Chondrocyte (in vitro differentiated cells): Measurements from ENCODE around the gene MISP. TPM values are rescaled to one million over a fixed set of nuclear protein-coding genes. Genes with fewer than 3 reads are reported as not detected.

Experiments
- DNase-seq: peaks from one replicate; pipeline ENCODE4 v3.0.0; 2021; ENCODE audit warnings: mixed read lengths, low spot score
- H3K27ac Mint-ChIP-seq: one replicate; pipeline ENCODE4 v1.8.0; 2021; ENCODE audit warnings: mild to moderate bottlenecking, moderate library complexity, mixed read lengths; ENCODE audit not compliant: unreplicated experiment
- H3K27me3 Mint-ChIP-seq: 2 replicates; pipeline ENCODE4 v1.8.0; 2021; ENCODE audit warnings: low read depth, mixed read lengths
- H3K36me3 Mint-ChIP-seq: 2 replicates; pipeline ENCODE4 v1.8.0; 2021; ENCODE audit warnings: low read depth, mixed read lengths
- H3K4me1 Mint-ChIP-seq: 2 replicates; pipeline ENCODE4 v1.8.0; 2021; ENCODE audit warnings: low read depth, mild to moderate bottlenecking, mixed read lengths
- H3K4me3 Mint-ChIP-seq: one replicate; pipeline ENCODE4 v1.8.0; 2021; ENCODE audit warnings: mild to moderate bottlenecking, moderate library complexity, mixed read lengths; ENCODE audit not compliant: unreplicated experiment
- H3K9me3 Mint-ChIP-seq: 2 replicates; pipeline ENCODE4 v1.8.0; 2021; ENCODE audit warnings: low read depth, mixed read lengths
- total RNA-seq: library from RNA; stranded (reverse); gene quantifications from 3 replicates; pipeline ENCODE4 v1.2.1, GENCODE V29; 2021
- TF ChIP-seq, protein P1 (sequence below): fragments of 200-600 bp; sonication (generic); IDR thresholded peaks from 2 replicates; pipeline ENCODE4 v1.5.0; 2021; ENCODE audit warnings: antibody characterized with exemption, mild to moderate bottlenecking, moderate library complexity

MISP gene
- total RNA-seq, 1 donor from 2014 or later = 1.5 TPM

DNA sequence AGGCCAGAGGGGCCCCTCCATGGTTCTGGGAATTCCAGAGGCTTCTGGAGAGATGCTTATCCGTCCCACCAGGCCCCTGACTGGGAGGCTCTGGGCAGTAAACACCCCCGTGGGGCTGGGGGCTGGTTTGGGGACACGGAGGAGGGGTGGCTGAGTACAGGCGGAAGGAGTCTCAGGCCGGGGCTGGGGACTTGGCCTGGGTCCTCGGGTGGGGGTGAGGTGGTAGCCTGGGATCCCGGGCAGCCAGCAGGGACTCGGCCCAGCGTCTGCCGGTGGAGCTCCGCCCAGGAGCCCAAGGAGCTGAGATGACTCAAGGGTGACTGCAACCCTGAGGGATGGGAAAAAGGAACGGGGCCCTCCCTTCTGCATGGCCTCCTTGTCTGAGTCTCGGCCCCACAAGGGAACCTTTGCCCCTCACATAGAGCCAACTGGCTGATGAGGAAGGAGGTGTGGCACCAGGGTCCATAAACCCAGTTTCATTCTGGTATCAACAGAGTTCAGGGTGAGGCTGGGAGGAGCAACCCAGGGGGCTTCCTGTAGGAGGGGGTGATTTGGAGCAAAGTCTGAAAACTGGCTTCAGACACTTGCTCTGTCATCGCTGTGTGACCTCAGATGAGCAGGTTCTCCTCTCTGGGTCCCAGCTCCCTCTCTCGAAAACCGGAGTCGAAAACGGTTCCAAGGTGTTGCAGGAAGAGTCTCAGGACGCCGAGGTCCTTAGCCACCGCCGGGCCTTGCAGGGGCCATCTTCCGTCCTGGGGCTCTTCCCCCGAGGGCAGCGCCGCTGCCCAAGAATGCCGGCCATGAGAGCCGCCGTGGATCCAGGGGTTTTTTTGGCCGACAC, 809 bp downstream of the MISP start:
- no peaks in the 10 kb centered on the region for H3K27me3 Mint-ChIP-seq
- H3K36me3 Mint-ChIP-seq = no peaks in the 10 kb centered on the region
- no peak for DNase-seq
- peak overlapping the region; percentile 96 for H3K27ac Mint-ChIP-seq
- peaks cover 22% of the 10 kb centered on the region for H3K4me1 Mint-ChIP-seq
- TF ChIP-seq, protein P1, sequence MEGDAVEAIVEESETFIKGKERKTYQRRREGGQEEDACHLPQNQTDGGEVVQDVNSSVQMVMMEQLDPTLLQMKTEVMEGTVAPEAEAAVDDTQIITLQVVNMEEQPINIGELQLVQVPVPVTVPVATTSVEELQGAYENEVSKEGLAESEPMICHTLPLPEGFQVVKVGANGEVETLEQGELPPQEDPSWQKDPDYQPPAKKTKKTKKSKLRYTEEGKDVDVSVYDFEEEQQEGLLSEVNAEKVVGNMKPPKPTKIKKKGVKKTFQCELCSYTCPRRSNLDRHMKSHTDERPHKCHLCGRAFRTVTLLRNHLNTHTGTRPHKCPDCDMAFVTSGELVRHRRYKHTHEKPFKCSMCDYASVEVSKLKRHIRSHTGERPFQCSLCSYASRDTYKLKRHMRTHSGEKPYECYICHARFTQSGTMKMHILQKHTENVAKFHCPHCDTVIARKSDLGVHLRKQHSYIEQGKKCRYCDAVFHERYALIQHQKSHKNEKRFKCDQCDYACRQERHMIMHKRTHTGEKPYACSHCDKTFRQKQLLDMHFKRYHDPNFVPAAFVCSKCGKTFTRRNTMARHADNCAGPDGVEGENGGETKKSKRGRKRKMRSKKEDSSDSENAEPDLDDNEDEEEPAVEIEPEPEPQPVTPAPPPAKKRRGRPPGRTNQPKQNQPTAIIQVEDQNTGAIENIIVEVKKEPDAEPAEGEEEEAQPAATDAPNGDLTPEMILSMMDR = no peak
- no peak overlapping the region for H3K4me3 Mint-ChIP-seq
- no peaks in the 10 kb centered on the region for H3K9me3 Mint-ChIP-seq

DNA sequence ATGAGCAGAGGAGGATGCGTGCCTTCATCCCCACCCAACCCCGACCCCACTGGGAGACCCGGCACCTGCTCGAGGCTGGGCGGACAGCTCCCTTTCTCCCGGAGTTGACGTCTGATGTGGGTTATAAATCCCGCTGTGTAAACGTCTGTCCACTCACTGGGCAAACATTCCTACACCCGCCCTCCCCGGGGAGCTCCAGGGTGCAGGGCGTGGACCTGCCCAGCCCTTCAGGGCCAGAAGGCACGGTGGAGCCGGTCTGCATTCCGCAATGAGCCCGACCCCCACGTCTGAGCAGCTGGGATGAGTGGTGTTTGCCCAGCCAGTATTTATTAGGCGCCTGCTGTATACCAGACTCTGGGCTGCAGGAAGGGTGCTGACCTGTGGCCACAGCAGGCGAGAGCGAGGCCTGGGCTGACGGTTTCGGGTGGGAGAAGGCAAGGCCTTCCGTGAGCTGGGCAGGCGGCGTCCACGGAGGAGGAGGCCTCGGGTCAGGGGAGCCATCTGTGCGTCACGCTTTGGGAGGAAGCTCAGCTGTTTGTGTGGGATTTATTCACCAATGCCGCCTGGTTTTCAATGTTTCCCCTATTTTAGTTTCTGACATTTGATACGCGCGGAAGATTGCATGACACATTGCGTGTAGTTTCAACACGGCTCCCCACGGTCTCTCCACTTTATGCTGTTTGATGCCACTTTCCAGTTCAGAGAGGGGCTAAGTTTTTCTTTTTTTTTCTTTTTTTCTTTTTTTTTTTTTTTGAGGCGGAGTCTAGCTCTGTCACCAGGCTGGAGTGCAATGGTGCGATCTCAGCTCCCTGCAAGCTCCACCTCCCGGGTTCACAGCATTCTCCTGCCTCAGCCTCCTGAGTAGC, 2.0 kb downstream of the MISP start:
- Mint-ChIP-seq H3K36me3 (no peaks in the 10 kb centered on the region), H3K4me1 (peaks cover 22% of the 10 kb centered on the region), H3K27ac (peak overlapping the region; percentile 96), H3K9me3 (no peaks in the 10 kb centered on the region), H3K4me3 (peak overlapping the region; percentile 48), H3K27me3 (no peaks in the 10 kb centered on the region)
- no peak for DNase-seq
- TF ChIP-seq, protein P1 = no peak

GRCh38 chr19:754530-754929, 3.6 kb downstream of the MISP start:
- H3K36me3 Mint-ChIP-seq = peaks cover under 1% of the 10 kb centered on the region
- H3K9me3 Mint-ChIP-seq = peaks cover 2% of the 10 kb centered on the region
- H3K27me3 Mint-ChIP-seq = no peaks in the 10 kb centered on the region
- TF ChIP-seq, protein P1 = no peak
- H3K4me3 Mint-ChIP-seq = no peak overlapping the region
- no peak for DNase-seq
- peaks cover 22% of the 10 kb centered on the region for H3K4me1 Mint-ChIP-seq
- H3K27ac Mint-ChIP-seq = no peak overlapping the region

DNA sequence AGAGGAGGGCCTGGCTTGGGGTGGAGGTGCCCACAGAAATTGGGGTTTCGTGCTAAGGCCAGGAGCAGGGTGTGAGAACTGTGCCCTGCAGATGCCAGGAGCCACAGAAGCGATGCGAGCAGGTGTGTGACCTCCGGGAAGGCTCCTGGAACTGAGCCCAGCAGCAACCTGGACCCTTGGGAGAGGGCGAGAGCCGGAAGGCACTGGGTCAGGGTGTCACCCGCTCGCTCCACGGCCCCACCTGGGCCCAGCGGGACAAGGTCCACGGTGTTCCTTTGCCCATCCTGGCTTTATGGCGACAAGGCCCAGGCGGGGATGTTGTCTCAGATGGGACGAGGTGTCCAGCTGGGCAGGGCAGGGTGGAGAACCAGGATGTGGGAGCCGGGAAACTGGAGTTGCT, 4.2 kb downstream of the MISP start:
- Mint-ChIP-seq H3K27ac (no peak overlapping the region), H3K4me1 (peaks cover 22% of the 10 kb centered on the region), H3K27me3 (no peaks in the 10 kb centered on the region), H3K36me3 (peaks cover 3% of the 10 kb centered on the region), H3K9me3 (peaks cover 2% of the 10 kb centered on the region), H3K4me3 (no peak overlapping the region)
- DNase-seq = peak; percentile 83
- TF ChIP-seq, protein P1 = no peak

DNA sequence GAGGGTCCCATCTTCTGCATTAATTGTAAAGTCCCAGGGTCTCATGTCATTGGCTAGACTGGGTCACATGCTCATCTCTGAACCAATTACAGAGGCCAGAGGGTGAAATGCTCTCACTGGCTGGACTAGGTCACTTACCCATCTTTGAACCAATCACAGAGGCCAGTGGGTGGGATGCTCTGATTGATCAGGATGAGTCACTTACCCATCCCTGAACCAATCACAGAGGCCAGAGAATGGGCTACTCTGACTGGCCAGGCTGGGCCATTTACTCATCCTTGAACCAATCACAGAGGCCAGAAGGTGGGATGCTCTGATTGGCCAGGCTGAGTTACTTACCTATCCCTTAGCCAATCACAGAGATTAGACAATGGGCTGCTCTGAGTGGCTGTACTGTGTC, 5.3 kb downstream of the MISP start:
- Mint-ChIP-seq H3K4me1 (peaks cover 21% of the 10 kb centered on the region), H3K27me3 (no peaks in the 10 kb centered on the region), H3K36me3 (peaks cover 3% of the 10 kb centered on the region), H3K27ac (no peak overlapping the region), H3K9me3 (peaks cover 2% of the 10 kb centered on the region), H3K4me3 (no peak overlapping the region)
- TF ChIP-seq, protein P1 = no peak
- DNase-seq = no peak
